ENCODE data around the gene BTG4. TPM values are rescaled to one million over a fixed set of nuclear protein-coding genes. Genes with fewer than 3 reads are reported as not detected.

The BTG4 gene
- total RNA-seq, 1 donor from 2014 or later = 0.38 TPM

- intact Hi-C loops (cut with DNase I) = no loop called here
- TF ChIP-seq CTCF (IDR thresholded peaks at IDR 0.05) = no peak
- Histone ChIP-seq H3K9me3 (no peaks in the 10 kb centered on the region), H3K27ac (peak within 1 kb of the TSS; percentile 78), H3K36me3 (no peaks in the 10 kb centered on the region), H3K4me3 (peak within 1 kb of the TSS; percentile 71), H3K27me3 (ENCODE audit: low read depth) (peaks cover 11% of the 10 kb centered on the region), H3K4me1 (peaks cover 28% of the 10 kb centered on the region)
- ATAC-seq = peak; percentile 78 to 87
- peak; percentile 70 for DNase-seq
Observed at GRCh38 chr11:111540114-111540936, 28.1 kb upstream of the BTG4 start, which contains the start of gene LAYN. Gene LAYN (plus strand): TSS chr11:111540720. CDS start chr11:111540844, 124 bp downstream.

GRCh38 chr11:111539426-111540113, 27.4 kb upstream of the BTG4 start:
- ATAC-seq = no peak
- Histone ChIP-seq H3K4me3 (peak overlapping the region; percentile 71), H3K27ac (peak overlapping the region; percentile 78), H3K36me3 (no peaks in the 10 kb centered on the region), H3K9me3 (no peaks in the 10 kb centered on the region), H3K4me1 (peaks cover 28% of the 10 kb centered on the region), H3K27me3 (ENCODE audit: low read depth) (peaks cover 11% of the 10 kb centered on the region)
- DNase-seq = no peak
- intact Hi-C loops (cut with DNase I) = no loop called here
- no peak for TF ChIP-seq CTCF (IDR thresholded peaks at IDR 0.05)

DNA sequence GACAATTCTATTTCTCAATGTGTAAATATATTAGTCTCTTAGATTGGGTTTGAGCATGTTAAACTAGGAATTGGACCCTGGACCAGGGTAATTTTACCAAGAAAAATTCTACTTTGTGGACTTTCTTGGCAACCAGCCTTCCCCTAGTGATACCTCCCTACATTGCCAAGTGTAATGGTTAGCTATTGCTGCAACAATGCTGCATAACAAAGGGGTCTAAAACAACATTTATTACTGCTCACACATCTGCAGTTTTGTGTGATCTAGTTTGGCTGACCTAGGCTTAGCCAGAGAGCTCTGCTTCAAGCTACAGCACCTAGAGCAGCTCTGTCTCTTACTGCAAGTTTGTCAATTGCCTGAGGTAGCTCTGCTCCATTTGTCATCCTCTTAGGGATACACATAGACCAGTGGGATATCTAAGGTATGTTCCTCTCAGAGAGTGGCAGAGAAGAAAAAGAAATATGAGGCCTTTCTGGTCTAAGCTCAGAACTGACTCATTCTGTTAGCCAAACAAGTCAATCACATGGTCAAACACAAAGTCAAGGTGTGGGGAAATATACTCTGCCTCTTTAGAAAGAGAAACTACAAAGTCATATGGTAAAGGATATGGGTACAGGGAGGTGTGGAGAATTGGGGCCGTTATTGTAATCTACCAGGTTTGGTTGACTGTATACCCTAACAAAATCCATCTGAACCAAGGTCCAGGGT, 26.4 kb upstream of the BTG4 start:
- intact Hi-C loops (cut with DNase I) = no loop called here
- Histone ChIP-seq H3K27me3 (ENCODE audit: low read depth) (peaks cover 11% of the 10 kb centered on the region), H3K9me3 (no peaks in the 10 kb centered on the region), H3K4me1 (peaks cover 28% of the 10 kb centered on the region), H3K27ac (no peak overlapping the region), H3K4me3 (no peak overlapping the region), H3K36me3 (no peaks in the 10 kb centered on the region)
- TF ChIP-seq CTCF (IDR thresholded peaks at IDR 0.05) = no peak
- DNase-seq = no peak
- no peak for ATAC-seq

GRCh38 chr11:111537336-111537860, 25.2 kb upstream of the BTG4 start:
- Histone ChIP-seq H3K4me3 (no peak overlapping the region), H3K4me1 (peaks cover 28% of the 10 kb centered on the region), H3K9me3 (no peaks in the 10 kb centered on the region), H3K27ac (no peak overlapping the region), H3K36me3 (no peaks in the 10 kb centered on the region), H3K27me3 (ENCODE audit: low read depth) (peaks cover 11% of the 10 kb centered on the region)
- TF ChIP-seq CTCF (IDR thresholded peaks at IDR 0.05) = no peak
- intact Hi-C loops (cut with DNase I) = no loop called here
- DNase-seq = no peak
- no peak for ATAC-seq

DNA sequence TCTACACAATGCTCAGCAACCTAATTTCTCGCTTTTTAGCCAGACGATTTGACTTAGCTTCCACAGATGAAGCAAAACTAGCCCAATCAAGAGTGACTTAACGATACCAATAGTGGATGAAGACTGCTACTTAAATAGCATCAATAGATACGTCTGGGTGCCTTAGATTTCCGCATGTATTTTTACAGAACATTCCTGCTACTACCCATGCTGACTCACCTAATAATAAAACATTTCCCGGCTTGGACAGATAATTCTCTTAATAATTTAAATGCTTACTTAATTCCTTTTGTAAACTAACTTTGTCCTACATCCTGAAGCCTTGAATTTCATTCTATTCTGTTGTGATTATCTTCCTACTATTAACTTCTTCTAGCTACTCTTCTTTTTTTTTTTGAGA, 23.1 kb upstream of the BTG4 start:
- DNase-seq = no peak
- Histone ChIP-seq H3K9me3 (no peaks in the 10 kb centered on the region), H3K36me3 (no peaks in the 10 kb centered on the region), H3K27ac (no peak overlapping the region), H3K4me1 (peaks cover 8% of the 10 kb centered on the region), H3K27me3 (ENCODE audit: low read depth) (peaks cover 4% of the 10 kb centered on the region), H3K4me3 (no peak overlapping the region)
- no peak for TF ChIP-seq CTCF (IDR thresholded peaks at IDR 0.05)
- no peak for ATAC-seq
- intact Hi-C loops (cut with DNase I) = no loop called here

Data from lower lobe of right lung (tissue), 2 donors.